ENCODE results near the gene NBR1.

- no peak for TF ChIP-seq POLR2AphosphoS5 (IDR thresholded peaks at IDR 0.05; ENCODE audit: low read depth, low read length)
- TF ChIP-seq POLR2A (IDR thresholded peaks at IDR 0.05; ENCODE audit: borderline replicate concordance, extremely low read depth, insufficient read depth, insufficient read length) = no peak
- TF ChIP-seq, protein P1, sequence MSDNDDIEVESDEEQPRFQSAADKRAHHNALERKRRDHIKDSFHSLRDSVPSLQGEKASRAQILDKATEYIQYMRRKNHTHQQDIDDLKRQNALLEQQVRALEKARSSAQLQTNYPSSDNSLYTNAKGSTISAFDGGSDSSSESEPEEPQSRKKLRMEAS (IDR thresholded peaks at IDR 0.05) = no peak
- TF ChIP-seq YY1 (IDR thresholded peaks at IDR 0.05; ENCODE audit: extremely low read depth, insufficient replicate concordance, low read depth, low read length) = no peak
- TF ChIP-seq ZFX (IDR thresholded peaks at IDR 0.05) = no peak
- TF ChIP-seq SIN3A (IDR thresholded peaks at IDR 0.05; ENCODE audit: low read depth) = no peak
- no peak for TF ChIP-seq JUND (IDR thresholded peaks at IDR 0.05)
Observed at GRCh38 chr17:43216369-43216761, 45.4 kb downstream of the NBR1 start.
